Kasumi-1 (cell line): ENCODE data around the gene SLC23A2.

Experiments
- DNase-seq, 2 experiments: peaks; one replicate each; lab custom pipeline; 2025; lab: John Stamatoyannopoulos, UW

The SLC23A2 gene

GRCh38 chr20:4844751-4845465 lies 156.4 kb downstream of the SLC23A2 start:
- DNase-seq: peak; percentile 36 to 37

DNA sequence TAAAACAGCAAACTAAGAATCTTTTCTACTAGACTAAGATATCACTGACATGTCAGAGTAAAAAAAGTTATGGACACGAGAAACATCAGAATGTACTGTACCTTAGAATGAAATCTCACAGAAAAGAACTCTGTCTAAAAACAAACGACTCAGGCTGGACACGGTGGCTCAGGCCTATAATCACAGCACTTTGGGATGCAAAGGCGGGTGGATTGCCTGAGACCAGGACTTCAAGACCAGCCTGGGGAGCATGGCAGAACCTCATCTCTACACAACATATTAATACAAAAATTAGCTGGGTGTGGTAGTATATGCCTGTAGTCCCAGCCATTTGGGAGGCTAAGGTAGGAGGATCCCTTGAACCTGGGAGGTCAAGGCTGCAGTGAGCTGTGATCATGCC lies 157.0 kb downstream of the SLC23A2 start:
- no peak for DNase-seq

GRCh38 chr20:4840801-4841200 lies 160.5 kb downstream of the SLC23A2 start:
- no peak for DNase-seq

GRCh38 chr20:4838526-4838925 lies 162.8 kb downstream of the SLC23A2 start:
- no peak for DNase-seq

GRCh38 chr20:4837760-4838159 lies 163.6 kb downstream of the SLC23A2 start:
- DNase-seq: no peak

DNA sequence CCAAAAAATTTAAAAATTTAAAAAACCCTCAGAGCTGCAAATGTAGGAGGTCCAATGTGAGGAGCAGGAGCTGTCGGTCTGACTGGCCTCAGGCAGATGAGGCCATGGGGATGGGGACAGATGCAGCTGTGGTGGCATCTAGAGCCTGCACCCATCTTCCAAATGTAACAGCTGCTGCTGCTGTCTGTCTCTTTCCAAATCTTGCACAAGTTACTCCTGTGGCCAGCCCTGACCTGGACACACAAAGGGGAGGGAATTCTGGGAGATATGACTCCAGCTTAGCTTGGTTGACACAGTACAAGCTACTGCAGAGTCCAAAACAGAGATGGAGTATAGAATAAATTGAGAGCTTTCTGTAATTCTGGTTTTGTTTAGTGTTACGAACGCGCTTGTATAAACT lies 164.4 kb downstream of the SLC23A2 start:
- no peak for DNase-seq

- no peak for DNase-seq
Observed at GRCh38 chr20:4836473-4836872, 164.8 kb downstream of the SLC23A2 start.

- DNase-seq: no peak
Observed at GRCh38 chr20:4835244-4836177, 165.8 kb downstream of the SLC23A2 start.

DNA sequence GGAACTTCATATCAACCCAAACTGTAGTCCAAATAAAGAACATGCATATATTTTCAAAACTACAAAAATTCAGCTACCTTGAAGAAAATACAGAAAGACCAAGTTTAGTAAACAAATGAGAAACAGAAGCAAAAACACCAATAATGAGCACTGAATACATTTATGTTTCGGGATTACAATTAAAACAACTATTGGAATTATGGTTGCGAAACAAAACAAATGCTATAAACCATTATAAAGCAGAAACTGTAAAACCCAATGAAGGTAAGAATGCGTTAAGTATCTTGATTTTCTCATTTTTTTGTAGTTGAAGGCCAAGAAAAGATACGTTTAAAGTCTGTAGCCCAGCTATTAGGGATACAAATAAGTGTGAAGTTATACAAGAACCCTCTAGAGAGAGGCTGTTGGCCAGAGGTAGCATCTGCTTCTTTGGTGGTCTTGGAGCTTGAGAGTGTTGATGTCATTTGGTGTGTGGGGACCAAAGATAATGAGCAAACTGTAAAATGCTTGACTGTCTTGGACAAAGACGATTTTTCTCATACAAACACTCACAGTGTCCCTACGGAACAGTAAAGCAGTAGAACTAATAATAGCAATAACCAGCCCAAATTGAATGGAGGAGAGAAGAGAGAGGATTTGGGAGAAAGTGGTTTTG lies 168.1 kb downstream of the SLC23A2 start:
- DNase-seq: no peak

GRCh38 chr20:4832469-4832868 lies 168.8 kb downstream of the SLC23A2 start:
- no peak for DNase-seq

DNA sequence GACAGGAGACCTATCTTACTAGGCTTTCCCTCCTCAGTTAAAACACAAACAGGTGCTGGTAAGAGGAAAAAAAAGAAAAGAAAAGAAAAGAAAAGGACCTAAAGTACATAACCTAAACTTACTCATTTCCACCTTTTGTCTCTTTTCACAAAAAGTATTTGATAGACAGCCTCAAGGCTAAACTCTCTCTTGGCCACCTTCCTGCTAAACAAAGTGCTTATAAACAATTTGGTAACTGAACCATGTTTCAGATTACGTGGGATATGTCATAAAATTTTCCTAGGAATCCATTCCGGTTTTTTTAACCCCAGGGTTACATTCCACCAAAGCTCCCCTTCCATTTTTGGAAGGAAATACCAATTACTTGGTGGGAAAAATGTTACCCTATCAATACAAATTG lies 170.6 kb downstream of the SLC23A2 start:
- no peak for DNase-seq

- DNase-seq: no peak
Observed at GRCh38 chr20:4830259-4830658, 171.1 kb downstream of the SLC23A2 start.

DNA sequence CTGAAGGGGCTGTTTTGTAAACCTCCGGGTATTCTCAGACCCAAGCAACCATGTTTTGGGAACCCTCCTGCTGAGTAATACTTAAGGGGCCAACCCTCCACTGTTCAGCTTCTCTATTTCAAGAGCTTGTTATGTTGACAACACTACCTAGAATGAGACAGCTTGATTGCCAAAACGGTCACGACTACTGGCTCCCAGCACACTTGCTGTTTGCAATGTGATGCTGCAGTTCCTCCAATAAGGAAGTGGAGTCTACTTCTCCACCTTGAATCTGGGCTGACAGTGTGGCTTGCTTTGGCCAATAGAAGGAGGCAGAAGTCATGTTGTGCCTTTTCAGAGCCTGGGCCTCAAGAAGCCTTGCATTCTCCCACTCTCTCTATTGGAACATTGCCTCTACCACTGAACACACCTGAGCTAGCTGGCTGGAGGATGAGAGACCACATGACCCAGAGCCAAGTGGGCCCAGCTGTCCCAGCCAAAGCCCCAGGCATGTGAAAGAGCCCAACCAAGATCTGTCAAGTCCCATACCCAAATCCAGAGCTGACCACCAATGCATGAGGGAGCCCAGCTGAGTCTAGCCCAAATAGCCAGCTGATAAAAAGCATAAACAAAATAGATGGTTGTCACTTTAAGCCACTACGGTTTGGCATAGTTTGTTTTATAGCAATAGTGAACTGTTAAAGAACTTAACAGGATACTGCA lies 171.6 kb downstream of the SLC23A2 start:
- DNase-seq: no peak

DNA sequence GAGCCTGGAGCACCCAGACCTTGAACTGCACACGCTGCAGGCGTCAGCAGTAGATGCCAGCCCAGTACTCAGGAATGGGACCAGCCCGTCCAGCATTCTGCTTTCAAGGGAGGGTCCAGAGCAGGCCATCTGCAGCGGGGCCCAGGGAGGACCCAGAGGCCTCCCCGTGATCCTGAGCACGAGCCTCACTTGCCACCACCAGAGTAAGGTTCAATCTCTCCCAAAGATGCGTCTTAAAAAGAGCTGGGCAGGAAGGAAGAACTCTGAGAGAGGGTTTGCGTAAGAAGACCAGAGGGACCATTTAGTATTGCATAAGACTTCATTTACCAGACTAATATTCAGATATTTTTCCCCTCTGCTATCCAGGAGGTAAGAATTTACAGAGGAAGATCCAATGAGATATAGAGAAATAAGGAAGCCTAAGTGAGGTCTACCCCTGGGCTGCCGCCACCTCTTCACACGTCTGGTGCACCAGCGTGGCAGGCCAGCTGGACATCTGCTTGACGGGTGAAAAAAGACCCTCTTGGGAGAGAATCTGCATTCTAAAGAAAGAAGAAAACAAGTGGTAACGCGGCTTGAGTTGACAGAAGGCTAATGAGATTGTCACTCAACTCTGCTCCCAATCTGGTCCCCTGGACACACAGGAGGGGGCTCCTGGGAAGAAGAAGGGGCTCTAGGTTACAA lies 172.3 kb downstream of the SLC23A2 start:
- no peak for DNase-seq

DNA sequence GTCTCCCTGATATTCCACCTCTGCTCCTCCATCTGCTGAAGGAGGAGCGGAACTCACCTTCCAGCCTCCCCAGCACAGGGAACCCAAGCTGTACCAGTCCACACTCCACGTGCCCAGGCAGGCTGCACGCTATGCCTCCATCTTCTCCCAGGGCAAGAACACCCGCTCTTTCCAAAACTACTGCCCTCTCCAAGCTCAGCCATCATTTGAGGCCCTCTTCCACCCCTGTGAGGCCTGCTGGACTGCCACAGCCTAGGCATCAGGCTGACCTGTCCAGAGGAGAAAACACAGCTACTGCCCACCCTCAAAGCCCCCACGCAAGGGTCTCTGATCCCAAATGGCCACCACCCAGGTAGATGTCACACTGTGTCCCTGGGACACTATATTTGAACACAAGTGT lies 179.7 kb downstream of the SLC23A2 start:
- DNase-seq: no peak

DNA sequence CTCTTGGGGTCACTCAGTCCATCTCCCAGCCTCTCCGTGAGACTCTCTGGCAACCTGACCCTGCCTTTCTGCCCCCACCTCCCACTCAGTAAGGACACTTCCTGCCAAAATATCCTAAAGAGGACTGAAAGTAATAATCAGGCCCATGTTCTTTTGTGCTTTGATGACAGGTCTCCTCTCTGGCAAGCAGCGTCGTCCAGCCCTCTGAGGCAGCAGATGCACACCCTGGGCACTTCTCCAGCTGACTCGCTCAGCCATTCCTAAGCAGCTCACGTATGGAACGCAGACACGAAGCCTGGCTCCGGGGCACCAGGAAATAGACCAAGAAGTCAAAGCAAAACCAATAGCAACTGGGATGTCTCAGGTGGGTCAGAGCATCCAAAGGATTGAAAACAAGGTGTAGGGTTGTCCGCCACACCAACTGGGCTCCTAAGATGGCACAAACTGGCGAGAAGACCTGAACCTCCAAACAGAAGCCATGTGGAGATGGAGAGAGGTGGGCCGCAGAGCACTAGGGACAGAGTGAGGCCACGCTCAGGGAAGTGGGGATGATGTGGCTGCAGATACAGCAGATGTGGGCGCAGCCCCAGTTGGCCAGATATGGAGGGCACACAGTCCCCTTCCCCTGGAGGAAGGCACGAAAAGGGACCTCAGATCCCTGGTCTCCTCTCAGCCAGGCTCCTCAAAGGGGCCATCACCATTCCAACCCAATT lies 180.3 kb downstream of the SLC23A2 start:
- DNase-seq: no peak

- no peak for DNase-seq
Observed at GRCh38 chr20:4819901-4820300, 181.4 kb downstream of the SLC23A2 start.

DNA sequence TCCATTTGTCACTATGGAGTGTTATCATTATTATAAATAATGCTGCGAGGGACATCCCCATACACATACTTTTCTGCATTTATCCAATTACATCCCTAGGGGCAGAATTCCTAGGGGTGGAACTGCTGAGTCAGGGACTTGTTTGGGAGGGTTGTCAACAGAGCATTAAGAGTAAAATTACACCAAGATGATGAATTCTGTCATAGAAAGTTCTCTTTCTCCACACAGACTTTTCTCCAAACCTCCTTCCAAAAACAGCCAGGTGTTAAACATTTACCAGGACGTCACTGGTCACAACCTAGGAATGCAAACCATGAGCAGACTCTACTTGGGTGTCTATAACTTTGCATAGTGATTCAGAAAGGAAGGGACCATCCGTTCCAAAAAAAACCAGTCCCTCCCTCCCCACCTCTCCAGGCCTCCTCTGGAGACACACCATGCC lies 184.1 kb downstream of the SLC23A2 start:
- no peak for DNase-seq

GRCh38 chr20:4815628-4816027 lies 185.7 kb downstream of the SLC23A2 start:
- no peak for DNase-seq

GRCh38 chr20:4814696-4815252 lies 186.5 kb downstream of the SLC23A2 start:
- DNase-seq: peak; percentile 42 to 61
